GM19238 (cell line): ENCODE results near the gene MSI2.

Experiments
- DNase-seq: peaks from one replicate; pipeline ENCODE4 v3.0.0; 2011; ENCODE audit warnings: low spot score; ENCODE audit not compliant: insufficient read length

Gene MSI2

DNA sequence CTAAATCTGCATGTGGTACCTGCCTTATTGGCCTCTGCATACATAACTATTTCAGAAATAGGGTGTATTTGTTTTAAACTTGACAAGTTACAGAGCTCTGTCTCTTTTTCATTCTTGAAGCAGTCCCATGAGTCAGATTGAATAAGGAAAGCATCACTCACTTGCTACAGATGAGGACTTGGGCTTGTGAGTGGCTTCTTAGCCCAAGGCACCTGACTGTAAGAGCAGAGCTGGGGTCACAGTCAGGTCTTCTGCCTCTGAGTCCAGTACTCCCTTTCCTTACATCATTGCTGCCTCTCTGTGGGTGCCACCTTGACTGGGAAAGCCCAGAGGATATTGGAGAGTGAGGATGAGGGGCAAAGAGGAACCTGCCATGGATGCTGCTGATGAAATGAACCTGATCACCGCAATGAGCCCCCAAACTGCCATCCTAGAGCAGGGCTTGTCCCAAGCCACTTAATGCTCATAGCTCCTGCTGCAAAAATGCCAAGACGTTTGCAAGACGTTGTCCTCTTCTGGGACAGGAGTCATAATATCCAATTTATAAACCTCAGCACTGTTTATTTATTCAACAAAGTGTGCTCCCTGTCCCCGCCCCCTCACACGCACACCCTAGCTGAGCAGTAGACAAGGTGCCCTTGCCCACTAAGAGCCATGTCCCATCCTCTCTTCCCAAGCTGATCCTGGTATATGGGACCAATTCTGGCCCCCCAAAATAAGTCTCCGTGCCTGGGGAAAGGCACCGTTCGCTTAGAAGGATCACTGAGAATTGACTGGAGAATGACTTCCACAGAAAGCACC is 414.6 kb downstream of the MSI2 start:
- DNase-seq: no peak

DNA sequence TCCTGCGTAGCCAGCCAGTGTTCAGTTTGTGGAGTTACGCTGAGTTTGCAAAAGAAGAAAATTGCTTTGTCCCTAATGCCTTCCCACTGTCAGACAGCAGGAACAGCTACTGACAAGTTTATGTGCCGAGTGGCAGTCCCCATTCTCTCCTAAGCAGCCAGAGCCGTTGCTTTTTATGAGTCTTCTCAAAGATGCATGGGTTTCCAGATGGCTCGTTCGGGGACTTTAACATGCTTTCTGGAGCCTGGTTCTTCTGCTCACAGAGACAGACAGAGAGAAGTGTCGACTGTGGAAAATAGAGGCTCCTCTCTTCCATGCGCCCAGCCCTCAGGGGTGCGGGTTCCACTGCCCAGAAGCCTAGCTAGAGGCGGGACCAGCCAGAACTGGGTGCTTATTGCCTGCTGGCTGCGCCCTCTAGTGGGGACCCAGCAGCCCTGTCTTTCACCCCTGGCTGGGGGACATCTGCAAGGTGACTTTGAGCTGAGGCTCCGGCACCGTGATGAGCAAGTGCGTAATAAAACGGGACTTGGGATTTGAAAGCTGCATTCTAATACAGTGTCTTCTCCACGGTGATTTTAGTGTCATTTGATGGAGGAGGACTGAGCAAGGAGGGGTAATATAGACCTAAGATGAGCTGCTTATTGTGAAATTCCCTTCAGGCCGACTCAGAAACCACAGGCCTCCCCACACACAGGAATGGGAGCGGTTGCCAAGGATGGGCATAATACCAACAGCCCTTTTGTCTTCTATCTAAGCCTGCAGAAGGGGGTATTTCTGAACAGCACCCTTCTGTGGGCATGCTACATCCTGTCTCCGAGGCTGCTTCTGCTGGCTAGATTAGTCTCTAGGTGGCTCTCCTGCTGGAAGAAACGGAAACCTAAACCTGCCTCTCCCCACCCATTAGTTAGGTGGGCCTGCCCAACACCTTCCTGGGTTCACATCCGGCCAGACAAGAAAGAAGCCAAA is 415.6 kb downstream of the MSI2 start:
- DNase-seq: peak; percentile 84

DNA sequence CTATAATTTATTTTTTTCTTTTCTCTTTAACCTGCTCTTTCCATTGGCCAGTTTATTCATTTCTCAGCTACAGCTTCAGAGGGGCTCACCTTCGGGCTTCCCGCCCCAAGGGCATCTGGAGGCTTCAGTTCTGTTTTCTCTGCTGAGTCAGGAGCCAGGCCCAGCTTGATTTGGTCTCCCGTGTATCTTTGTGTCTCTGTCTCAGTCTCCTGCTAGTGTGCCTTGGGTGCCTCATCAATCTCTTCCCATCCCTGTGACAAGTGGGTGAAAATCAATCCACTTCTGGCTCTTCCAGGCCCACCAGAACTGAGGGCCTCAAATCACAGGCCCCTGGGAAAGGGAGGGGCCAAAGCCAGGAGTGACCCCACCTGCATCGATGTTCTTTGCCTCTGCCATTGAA is 416.6 kb downstream of the MSI2 start:
- DNase-seq: no peak

DNA sequence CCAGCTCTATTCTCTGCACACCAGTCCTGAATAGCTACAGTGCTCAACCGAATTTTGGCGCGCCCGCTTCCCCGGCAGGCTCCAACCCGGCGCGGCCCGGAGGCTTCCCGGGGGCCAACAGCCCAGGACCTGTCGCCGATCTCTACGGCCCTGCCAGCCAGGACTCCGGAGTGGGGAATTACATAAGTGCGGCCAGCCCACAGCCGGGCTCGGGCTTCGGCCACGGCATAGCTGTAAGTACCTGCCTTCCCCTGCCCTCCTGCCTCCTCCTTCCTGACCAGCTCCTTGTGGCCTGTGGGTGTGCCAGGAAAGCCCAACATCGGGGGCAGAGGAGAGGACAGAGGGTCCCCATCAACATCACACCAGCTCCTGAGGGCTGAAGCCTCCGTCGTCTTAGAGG is 418.6 kb downstream of the MSI2 start:
- DNase-seq: no peak

DNA sequence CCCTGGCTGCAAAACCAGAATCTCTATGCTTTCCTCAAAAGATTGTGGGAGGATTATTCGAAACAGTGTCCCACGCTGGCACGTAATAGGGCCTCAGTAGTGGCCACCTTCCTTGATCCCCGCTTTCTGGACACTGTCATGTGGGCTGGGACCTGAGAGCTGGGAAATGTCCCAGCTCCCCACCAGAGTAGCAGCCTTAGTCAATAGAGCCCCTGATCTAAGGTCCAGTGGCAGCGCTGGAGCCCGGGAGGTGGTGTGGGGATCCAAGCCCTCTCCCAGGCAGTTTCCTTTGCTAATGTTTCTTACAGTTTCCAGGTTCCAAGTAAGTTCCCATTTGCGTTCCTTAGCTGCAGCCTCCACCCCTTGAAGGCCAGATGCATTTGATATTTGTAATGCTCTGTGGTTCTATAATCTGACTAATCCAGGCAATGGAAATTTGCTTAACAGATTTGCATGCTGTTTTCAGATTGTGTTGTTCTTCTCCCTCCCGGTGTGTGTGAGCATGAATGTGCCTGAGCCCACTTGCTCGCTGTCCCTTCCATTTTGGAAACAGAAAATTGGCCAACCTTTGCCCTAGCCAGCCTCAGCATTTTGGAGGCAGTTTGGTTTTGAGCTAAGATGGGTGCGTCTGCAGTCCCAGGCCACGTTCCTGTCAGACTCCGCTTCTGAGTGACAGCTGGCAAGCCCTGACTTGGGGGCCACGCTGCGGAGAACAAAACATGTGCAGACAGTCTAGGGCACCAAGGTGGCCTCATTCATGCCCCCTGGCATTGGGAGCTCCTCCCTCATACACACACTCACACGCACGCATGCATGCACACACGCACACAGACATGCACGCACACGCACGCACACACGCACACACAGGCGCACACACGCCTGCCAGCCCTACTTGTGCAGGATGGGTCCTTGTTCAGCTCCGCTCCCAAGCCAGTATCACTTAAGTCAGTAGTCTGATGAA is 419.4 kb downstream of the MSI2 start:
- DNase-seq: no peak

DNA sequence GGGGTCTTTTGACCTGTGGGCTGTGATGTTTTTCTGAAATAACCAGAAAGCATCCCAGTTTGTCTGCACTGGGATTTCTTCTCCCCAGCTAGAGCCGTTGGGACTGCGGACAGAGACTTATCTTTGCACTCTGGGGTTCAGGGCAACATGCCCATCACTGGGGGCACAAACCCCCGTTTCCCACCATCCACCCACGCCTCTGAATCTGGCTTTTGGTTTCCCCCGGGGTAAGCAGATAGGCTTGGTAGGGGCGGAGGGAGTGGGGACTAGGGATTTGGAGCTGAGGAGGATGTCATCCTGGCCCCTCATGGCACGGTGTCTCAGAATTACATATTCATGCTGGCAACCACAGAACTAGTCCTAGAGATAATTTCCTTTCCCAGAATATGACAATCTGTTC is 420.2 kb downstream of the MSI2 start:
- no peak for DNase-seq

DNA sequence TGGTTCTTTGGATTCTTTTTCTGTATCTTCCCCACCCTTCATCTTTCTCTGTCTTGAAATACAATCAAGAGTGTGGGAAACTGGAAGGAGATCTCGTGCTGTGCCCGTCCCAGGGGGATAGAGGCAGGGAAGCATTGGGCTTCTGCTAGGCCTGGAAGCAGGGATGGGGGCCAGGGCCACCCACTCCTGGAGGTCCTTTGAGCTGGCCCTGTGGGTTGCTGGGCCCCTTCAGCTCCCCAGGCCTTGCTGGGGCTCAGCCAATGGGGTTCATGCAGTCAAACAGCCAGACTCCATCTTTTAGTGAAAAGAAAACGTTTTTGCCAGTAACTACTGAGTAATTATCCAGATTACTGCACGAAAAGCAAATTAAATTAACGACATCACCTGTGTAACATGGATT is 421.0 kb downstream of the MSI2 start:
- DNase-seq: no peak

DNA sequence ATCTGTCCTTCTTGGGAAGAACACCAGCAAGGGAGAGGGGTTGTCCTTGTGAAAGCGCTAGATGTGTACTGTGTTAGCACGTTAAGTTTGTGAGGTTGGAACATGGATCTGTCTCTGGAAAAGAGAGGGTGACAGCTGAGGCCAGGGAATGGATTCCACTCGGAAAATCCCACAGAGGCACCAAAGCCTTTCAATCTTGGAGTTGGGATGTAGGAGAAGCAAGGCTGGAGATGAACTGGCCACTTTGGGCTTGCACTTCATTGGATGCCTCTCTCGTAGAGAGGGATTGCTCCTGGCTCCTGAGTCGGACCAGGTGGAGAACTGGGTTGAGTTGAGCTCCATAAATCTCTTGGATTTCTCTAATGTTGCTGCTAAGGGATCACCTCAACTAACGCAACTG is 421.5 kb downstream of the MSI2 start:
- no peak for DNase-seq

DNA sequence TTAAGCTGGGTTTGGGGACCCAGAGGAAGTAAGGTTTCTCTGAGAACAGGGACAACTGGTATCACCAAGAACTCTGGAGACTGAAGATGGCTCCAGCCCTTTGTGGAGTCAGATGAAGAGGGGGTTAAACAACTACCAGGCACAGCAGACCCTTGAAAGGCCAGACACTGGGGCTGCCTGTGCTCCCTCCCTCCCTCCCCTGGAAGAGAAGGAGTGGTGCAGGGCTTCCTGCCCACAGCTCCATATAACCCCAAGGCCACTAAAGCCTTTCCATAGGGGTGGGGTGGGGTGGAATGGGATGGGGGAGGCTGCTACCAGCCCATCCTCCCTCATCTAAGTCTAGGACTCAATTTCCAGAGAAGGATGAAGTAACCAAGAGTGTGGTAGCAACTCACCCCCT is 422.1 kb downstream of the MSI2 start:
- DNase-seq: no peak

DNA sequence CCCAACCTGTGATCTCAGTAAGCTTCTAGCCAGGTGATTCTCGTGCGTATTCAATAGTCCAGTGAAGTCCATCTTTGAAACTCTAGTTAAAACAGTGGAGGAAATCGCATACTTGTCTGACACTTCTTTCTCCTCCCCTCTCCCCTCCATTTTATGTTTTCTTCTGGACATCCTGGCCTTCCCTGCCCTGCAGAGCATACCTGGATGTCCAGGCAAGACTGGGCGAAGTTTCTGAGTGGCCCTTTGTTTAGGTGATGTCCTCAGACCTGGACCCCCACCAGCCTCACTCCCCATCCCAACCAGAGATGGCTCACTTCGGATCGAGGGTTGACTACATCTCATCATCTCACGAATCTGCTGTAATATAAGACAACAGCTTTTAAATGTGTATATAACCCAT is 423.0 kb downstream of the MSI2 start:
- DNase-seq: no peak

DNA sequence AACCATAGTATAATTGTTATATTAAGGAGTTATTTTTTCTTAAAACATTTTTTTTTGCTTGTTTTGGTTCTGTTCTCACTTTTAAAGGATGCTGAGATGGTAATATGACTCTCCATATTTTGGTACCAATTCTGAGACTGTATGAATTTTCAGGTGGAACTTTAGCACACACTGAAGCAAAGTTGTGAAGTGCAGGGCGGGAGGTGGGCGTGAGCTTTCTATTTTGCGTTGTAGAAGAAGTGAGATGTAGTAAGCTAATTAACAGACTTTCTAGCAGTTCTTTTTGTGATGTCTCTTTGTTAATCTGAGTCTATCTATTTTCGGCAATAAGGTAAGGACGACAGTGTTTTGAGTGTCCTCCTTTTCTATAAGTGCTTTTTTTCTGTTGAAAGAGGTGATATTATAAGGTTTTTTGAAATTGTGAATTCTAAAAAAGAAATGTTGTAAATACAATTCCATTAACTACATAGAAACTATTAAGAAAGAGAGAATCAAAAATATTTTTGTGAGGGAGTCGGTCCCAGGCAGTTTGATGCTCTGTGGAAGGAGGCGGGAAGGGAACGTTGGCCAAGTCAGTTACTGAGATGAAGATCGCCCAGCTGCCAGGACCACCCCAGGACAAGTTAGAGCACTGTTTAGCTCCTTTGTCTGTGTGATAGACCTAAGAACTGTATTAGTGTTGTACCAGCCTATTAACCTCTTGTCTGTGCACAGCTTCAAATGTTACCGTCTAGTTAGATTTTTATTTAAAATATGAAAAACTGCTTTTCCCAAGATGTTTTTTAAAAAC is 423.8 kb downstream of the MSI2 start:
- no peak for DNase-seq

DNA sequence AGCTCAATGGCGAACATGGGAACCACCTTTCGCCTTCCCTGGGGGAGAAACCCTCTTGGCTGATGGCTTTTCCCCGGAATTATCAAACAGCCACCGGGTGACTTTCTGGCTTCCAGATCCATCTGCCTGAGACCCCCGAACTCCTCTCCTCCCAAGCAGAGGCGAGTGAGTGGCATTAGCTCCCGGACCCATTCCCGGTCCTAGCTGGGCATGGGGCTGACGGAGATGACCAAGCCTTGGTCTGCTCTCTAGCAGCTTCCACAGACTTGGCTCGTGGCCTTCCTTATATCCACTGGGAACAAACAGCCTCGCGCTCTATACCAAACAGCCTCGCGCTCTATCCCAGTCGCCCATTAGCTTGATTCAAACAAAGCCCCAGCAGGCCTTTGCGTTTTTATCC is 426.4 kb downstream of the MSI2 start:
- no peak for DNase-seq

DNA sequence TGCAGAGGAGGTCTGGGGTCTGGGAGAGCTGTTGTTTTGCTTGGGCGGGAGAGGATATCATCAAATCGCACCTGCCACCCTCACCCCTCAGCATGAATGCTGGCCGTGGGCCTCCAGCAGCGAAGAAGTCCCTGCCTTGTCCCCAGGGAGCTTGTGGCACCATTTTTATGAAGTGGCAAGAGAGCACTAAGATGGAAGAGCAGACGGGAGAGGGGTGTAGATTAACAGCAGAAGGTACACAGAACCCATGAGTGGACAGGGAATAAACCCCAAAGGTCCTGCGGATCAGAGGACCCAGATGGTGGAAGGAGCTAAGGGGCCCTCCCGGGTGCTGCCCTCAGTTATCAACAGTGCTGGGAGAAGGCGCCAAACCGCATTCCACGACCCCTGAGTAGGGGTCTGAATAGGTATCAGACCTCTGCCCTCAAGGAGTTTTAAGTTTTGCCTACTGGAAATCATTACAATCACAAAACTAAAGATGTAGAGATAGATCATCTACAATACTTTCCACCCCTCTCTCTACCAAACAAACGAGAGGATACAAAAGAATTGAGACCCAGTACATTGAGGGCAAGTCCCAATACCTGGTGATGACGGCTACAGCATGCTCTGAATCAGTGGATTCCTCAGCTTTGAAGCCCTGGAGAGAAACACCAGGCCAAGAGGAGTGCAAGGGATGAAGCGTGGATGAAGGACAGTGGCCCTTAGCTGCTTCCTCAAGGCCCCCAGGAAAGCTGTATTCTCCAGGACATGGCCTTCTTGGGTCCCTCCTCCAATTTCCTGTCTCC is 428.6 kb downstream of the MSI2 start:
- no peak for DNase-seq

DNA sequence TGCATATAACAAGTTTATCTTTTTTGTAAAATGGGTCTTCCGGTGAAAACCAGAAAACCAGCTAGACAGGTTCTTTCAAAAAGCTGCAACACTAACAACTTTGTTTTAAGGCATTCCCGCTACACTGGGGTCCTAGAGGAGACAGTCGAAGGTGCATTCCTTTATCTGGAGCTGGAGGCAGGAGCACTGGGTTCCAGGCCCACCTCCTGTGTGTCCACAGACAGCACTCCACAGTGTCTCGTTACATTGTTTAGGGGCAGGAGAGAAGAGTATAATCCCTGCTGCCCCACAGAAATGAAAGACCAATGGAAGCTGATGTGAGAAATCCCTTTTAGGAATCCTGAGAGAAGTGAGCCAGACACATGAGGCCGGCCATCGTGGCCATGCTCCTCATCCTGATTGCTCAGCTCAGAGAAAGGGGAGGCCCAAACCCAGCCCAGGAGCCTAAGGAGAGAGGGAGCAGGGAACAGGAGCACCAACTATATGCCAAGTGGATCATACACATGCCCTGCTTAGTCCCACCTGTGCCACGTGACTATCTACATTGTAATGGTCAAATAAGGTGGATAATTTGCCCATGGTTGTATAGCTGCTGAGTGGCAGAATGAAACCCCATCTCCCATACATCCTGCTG is 429.3 kb downstream of the MSI2 start:
- DNase-seq: no peak

DNA sequence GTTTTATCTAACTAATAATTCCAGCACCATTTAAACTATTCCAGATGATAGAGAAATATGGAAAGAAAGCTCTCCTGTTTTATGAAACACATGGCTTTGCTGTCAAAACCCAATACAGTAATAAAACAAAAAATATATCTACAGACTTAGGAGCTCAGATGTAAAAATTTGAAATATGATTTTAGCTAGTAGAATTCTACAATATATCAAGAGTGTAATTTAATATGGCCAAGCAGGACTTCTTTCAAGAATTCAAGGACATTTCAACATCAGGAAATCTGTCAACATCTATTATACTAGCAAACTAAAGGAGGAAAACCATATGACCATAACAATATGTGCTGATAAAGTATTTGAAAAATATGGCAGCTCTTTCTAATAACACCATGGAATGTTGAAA is 431.3 kb downstream of the MSI2 start:
- no peak for DNase-seq

DNA sequence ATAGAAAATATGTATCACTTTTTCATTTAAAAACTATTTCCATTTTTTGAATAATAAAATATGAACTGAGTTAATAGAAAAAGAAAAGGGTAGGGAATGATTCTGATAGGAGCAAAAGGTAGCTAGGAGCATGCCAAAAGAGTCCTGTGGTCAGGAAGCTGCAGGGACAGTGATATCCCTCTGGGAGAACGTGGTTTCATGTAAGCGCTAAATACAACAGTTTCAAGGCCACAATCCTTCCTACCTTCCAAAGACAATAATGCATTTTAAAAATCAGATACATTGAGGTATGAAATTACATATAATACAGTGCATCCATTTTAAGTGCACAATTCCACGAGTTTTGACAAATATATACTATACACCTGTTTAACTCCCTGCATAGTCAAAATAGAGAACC is 432.9 kb downstream of the MSI2 start:
- no peak for DNase-seq

DNA sequence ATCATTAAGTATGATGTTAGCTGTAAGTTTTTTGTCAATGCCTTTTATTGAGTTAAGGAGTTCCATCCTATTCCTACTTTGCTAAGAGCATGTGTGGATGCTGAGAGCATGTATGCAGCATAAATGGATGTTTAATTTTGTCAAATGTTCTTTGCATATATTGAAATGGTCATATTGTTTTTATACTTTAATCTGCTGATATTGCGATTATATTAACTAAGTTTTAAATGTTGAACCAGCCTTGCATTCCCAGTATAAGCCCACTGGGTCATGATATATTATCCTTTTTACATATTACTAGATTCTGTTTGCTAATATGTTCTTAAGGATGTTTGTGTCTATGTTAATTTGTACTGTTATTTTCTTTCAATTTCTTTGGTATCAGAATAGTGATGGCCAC is 435.6 kb downstream of the MSI2 start:
- no peak for DNase-seq

DNA sequence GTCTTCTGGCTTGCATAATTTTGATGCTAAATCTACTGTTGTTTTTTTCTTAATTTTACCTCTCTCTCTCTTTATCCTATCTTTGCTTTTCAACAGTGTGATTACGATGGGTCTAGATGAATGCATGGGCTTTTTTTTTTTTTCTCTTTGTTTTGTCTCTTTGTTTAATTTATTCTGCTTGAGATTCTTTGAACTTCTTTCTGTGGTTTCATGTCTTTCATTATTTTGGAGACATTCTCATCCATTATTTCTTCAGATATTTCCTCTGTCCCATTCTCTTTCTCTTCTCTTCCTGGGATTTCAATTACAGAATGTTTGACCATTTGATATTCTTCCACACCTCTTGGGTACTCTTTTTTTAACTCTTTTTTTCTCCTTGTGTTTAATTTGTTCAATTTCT is 436.4 kb downstream of the MSI2 start:
- DNase-seq: no peak

DNA sequence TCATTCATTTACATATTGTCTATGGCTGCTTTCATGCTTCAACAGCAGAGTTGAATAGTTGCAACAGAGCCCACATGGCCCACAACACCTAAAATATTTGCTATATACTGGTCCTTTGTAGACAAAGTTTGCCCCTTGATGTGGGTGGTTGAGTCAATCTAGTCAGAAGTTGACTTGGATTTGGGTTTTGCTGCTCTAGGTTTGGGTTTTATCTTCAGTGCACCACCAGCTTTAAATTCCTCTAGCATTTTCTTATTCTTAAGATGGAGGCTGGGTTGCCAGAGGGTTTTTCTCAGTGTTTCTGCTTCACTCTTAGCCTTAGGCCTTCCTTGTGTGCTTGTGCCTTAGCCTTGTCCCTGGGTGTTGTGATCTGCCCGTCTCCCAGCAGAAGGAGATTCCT is 437.7 kb downstream of the MSI2 start:
- no peak for DNase-seq
